Measurements from ENCODE around the gene ITPK1.

GRCh38 chr14:93056840-93057585, 58.7 kb downstream of the ITPK1 start:
- no peak for TF ChIP-seq CTCF (IDR thresholded peaks at IDR 0.05)
- TF ChIP-seq POLR2A (IDR thresholded peaks at IDR 0.05): no peak
